ENCODE results near the gene SPACDR. TPM values are rescaled to one million over a fixed set of nuclear protein-coding genes. Genes with fewer than 3 reads are reported as not detected.

Gene SPACDR
- total and polyA plus RNA-seq, 9 of the 15 experiments (the other 6 are each of a cell fraction or from before 2014, with no cell fraction given), result 0.07 to 0.55 (median 0.14) TPM; not detected in 1

DNA sequence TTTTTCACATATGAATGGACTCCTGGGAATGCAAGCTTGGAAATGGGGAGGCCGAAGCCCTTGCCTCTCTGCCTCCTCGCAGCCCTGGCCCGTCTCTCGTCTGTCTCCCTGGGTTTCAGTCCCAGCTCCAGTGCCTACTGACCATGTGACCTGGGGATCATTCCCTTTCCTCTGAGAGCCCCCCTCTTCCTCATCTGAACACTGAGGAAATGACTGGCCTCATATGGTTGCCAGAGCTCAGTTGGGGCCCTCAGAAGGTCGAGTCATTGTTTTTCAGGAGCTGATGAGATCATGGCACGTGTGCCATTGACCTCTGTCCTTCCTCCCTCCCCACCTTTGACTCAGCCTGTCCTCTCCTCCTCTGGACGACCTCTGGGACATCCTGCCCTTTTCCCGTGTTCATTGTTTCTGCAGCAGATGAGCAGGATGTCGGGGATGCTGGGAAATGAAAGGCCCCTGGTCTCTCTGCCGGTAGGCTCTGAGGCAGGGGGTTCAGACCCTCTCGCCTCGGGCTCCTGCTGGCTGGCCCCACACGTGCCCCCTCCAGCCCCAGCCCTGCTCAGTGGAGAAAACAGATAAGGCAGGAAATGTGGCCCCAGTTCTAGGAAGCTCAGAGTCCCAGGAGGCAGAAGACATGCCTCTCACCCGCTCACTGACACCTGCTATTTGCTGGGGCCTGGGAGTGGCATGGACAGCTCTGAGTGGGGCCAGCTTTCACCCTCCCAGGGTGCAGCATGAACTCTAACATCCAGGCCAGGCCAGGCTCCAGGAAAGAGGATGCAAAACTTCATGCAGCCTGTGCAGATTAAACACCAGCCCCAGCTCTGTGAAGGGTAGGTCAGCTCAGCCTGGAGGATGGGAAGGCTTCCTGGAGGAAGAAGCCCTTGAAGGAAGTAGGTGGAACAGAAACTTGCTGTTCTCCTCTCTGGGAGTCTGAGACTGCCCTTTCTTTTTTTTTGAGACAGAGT lies 19.5 kb downstream of the SPACDR start (continued):
- TF ChIP-seq FOXA3 (CRISPR knock-in tag; conservative IDR thresholded peaks at IDR 0.05 in 1 of 2, IDR thresholded peaks at IDR 0.05 in 1 of 2), result no peak
- TF ChIP-seq, protein P1, sequence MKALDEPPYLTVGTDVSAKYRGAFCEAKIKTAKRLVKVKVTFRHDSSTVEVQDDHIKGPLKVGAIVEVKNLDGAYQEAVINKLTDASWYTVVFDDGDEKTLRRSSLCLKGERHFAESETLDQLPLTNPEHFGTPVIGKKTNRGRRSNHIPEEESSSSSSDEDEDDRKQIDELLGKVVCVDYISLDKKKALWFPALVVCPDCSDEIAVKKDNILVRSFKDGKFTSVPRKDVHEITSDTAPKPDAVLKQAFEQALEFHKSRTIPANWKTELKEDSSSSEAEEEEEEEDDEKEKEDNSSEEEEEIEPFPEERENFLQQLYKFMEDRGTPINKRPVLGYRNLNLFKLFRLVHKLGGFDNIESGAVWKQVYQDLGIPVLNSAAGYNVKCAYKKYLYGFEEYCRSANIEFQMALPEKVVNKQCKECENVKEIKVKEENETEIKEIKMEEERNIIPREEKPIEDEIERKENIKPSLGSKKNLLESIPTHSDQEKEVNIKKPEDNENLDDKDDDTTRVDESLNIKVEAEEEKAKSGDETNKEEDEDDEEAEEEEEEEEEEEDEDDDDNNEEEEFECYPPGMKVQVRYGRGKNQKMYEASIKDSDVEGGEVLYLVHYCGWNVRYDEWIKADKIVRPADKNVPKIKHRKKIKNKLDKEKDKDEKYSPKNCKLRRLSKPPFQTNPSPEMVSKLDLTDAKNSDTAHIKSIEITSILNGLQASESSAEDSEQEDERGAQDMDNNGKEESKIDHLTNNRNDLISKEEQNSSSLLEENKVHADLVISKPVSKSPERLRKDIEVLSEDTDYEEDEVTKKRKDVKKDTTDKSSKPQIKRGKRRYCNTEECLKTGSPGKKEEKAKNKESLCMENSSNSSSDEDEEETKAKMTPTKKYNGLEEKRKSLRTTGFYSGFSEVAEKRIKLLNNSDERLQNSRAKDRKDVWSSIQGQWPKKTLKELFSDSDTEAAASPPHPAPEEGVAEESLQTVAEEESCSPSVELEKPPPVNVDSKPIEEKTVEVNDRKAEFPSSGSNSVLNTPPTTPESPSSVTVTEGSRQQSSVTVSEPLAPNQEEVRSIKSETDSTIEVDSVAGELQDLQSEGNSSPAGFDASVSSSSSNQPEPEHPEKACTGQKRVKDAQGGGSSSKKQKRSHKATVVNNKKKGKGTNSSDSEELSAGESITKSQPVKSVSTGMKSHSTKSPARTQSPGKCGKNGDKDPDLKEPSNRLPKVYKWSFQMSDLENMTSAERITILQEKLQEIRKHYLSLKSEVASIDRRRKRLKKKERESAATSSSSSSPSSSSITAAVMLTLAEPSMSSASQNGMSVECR (CRISPR knock-in tag; IDR thresholded peaks at IDR 0.05), result no peak
- peak; percentile 53; the same call in 1 of the 2 replicates for TF ChIP-seq MXI1 (IDR thresholded peaks at IDR 0.05; ENCODE audit: low read depth, low read length)
- TF ChIP-seq FOXP1 (CRISPR knock-in tag; IDR thresholded peaks at IDR 0.05), result 0 out of 2 replicates have a peak, but pooled peaks have one; percentile 19
- TF ChIP-seq HNRNPL (IDR thresholded peaks at IDR 0.05; ENCODE audit: low read depth, low read length), result no peak
- no peak for TF ChIP-seq CEBPG (CRISPR knock-in tag; IDR thresholded peaks at IDR 0.05)
- no peak for TF ChIP-seq CEBPG (tag; conservative IDR thresholded peaks at IDR 0.05 in 1 of 2, IDR thresholded peaks at IDR 0.05 in 1 of 2)
- TF ChIP-seq, protein P2, sequence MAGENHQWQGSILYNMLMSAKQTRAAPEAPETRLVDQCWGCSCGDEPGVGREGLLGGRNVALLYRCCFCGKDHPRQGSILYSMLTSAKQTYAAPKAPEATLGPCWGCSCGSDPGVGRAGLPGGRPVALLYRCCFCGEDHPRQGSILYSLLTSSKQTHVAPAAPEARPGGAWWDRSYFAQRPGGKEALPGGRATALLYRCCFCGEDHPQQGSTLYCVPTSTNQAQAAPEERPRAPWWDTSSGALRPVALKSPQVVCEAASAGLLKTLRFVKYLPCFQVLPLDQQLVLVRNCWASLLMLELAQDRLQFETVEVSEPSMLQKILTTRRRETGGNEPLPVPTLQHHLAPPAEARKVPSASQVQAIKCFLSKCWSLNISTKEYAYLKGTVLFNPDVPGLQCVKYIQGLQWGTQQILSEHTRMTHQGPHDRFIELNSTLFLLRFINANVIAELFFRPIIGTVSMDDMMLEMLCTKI (IDR thresholded peaks at IDR 0.05; ENCODE audit: partially characterized antibody), result no peak
- TF ChIP-seq ARNT (IDR thresholded peaks at IDR 0.05), result peak; percentile 80 to 88; a peak in 2 of 4 replicates
- TF ChIP-seq SNIP1 (IDR thresholded peaks at IDR 0.05; ENCODE audit: low read depth), result peak; percentile 8; the same call in 1 of the 2 replicates
- TF ChIP-seq, protein P3, sequence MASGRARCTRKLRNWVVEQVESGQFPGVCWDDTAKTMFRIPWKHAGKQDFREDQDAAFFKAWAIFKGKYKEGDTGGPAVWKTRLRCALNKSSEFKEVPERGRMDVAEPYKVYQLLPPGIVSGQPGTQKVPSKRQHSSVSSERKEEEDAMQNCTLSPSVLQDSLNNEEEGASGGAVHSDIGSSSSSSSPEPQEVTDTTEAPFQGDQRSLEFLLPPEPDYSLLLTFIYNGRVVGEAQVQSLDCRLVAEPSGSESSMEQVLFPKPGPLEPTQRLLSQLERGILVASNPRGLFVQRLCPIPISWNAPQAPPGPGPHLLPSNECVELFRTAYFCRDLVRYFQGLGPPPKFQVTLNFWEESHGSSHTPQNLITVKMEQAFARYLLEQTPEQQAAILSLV (tag; IDR thresholded peaks at IDR 0.05), result peak; percentile 50; the same call in 1 of the 2 replicates
- TF ChIP-seq STAG1 (CRISPR knock-in tag; IDR thresholded peaks at IDR 0.05; ENCODE audit: borderline replicate concordance), result no peak
- TF ChIP-seq PCBP2 (IDR thresholded peaks at IDR 0.05; ENCODE audit: low read depth, low read length, poor library complexity, severe bottlenecking), result no peak
- TF ChIP-seq RFX7 (CRISPR knock-in tag; IDR thresholded peaks at IDR 0.05), result no peak
- TF ChIP-seq TCF7L2 (IDR thresholded peaks at IDR 0.05; ENCODE audit: low read depth, low read length), result no peak
- no peak for TF ChIP-seq SRSF3 (IDR thresholded peaks at IDR 0.05; ENCODE audit: insufficient read depth, low read length)

Measured in K562 (cell line).